Activated CD4-positive, CD25-positive, alpha-beta regulatory T cell (primary cell): ENCODE measurements around the gene SETSIP.
"Not testable (repeated sequence)": the region's sequence is repeated elsewhere in the genome, so short reads cannot be mapped to it uniquely, and the experiment has no call there.

Source experiments
- DNase-seq, 4 experiments: peaks; one replicate each; lab custom pipeline; 2025; lab: John Stamatoyannopoulos, UW

The SETSIP gene

GRCh38 chr1:92075311-92075710 is at the start of gene SETSIP:
Gene SETSIP, minus strand, starts transcription at chr1:92075411. Its CDS starts 0 bp downstream, at chr1:92075411.
- DNase-seq, result no peak

- no peak for DNase-seq
These were observed 48.7 kb upstream of the SETSIP start for GRCh38 chr1:92123868-92124267.

- DNase-seq, result no peak
These were observed 43.6 kb upstream of the SETSIP start for GRCh38 chr1:92118826-92119225.

GRCh38 chr1:92117526-92117925 is 42.3 kb upstream of the SETSIP start:
- DNase-seq, result no peak

GRCh38 chr1:92108631-92109030 is 33.4 kb upstream of the SETSIP start:
- no peak for DNase-seq

- DNase-seq, result no peak
These were observed 30.4 kb upstream of the SETSIP start for GRCh38 chr1:92105546-92106081.

- DNase-seq, result no peak
These were observed 21.1 kb upstream of the SETSIP start for GRCh38 chr1:92096317-92096716.

GRCh38 chr1:92095874-92096273 is 20.7 kb upstream of the SETSIP start:
- DNase-seq, result no peak

GRCh38 chr1:92094595-92094994 is 19.4 kb upstream of the SETSIP start:
- no peak for DNase-seq

- no peak for DNase-seq
These were observed 18.9 kb upstream of the SETSIP start for GRCh38 chr1:92094090-92094489.

- no peak for DNase-seq
These were observed 16.4 kb upstream of the SETSIP start for GRCh38 chr1:92091625-92092024.

GRCh38 chr1:92087542-92087941 is 12.3 kb upstream of the SETSIP start:
- no peak for DNase-seq

- no peak for DNase-seq
These were observed 10.5 kb upstream of the SETSIP start for GRCh38 chr1:92085727-92086126.

- no peak for DNase-seq
These were observed 9.4 kb upstream of the SETSIP start for GRCh38 chr1:92084651-92085050.

GRCh38 chr1:92081031-92081430 is 5.8 kb upstream of the SETSIP start:
- DNase-seq, result no peak

- peak; percentile 47 to 73 (median 67) for DNase-seq
These were observed 5.1 kb upstream of the SETSIP start, which contains the start of gene BTBD8 for GRCh38 chr1:92080128-92080985. Gene BTBD8, plus strand, starts transcription at chr1:92080345. Its CDS starts 227 bp downstream, at chr1:92080572.

GRCh38 chr1:92079441-92079840 is 4.2 kb upstream of the SETSIP start:
- DNase-seq, result no peak

GRCh38 chr1:92078077-92078476 is 2.9 kb upstream of the SETSIP start:
- not testable (repeated sequence) for DNase-seq

- no peak for DNase-seq
These were observed 1.2 kb upstream of the SETSIP start for GRCh38 chr1:92076363-92076762.

- DNase-seq, result not testable (repeated sequence)
These were observed 765 bp downstream of the SETSIP start for GRCh38 chr1:92074446-92074845.

GRCh38 chr1:92070892-92071291 is 4.3 kb downstream of the SETSIP start:
- DNase-seq, result no peak

- no peak for DNase-seq
These were observed 8.9 kb downstream of the SETSIP start for GRCh38 chr1:92066321-92066720.

GRCh38 chr1:92065042-92065441 is 10.2 kb downstream of the SETSIP start:
- DNase-seq, result no peak

GRCh38 chr1:92051948-92052347 is 23.3 kb downstream of the SETSIP start:
- DNase-seq, result no peak
